ENCODE results near the gene SLC44A5.
"Not testable (repeated sequence)": the region's sequence is repeated elsewhere in the genome, so short reads cannot be mapped to it uniquely, and the experiment has no call there.

Gene SLC44A5

DNA sequence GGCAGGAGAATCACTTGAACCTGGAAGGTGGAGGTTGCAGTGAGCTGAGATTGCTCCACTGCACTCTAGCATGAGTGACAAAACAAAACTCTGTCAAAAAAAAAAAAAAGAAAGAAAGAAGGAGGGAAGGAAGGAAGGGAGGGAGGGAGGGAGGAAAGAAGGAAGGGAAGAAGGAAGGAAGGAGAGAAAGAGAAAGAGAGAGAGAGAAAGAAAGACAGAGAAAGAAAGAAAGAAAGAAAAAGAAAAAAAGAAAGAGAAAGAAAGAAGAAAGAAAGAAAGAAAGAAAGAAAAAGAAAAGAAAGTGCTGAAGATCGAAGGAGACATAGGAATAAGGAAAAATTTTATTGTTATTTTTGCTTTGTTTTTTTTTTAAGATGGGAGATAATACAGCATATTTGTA lies 166.7 kb downstream of the SLC44A5 start:
- DNase-seq = no peak

DNA sequence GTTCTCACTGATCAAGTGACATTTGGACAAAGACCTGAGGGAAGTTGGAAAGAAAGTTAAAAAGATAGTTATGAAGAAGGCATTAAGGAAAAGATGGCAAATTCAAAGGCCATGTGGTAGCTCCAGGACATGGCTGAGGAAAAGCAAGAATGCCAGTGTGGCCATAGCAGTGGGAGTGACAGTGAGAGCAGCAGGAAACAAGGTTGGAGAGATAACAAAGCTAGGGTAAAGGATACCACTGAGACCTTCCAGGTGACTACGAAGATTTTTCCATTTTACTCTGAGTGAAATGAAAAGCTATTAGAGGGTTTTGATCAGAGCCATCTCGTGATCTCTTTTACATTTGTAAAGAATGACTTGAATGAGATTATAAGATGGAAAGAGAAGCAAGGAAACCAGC lies 170.6 kb downstream of the SLC44A5 start:
- no peak for DNase-seq

DNA sequence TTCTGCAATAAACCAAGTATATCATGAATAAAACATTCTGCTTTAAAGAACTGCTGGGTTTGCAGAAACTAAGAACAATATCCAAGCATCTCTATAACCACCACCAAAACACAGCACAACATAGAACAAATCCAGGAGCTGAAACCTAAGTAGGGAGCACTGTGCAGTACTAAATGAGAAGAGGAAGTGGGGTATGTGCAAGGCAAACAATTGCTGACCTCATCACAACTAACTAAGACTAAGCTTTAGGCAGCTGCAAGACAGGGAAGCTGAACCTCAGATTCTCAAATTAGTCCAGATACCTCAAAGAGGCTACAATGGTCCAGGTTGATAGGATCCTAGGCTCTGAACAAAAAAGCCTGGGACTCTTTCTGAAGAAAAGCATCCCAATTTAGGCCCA lies 172.6 kb downstream of the SLC44A5 start:
- no peak for DNase-seq

DNA sequence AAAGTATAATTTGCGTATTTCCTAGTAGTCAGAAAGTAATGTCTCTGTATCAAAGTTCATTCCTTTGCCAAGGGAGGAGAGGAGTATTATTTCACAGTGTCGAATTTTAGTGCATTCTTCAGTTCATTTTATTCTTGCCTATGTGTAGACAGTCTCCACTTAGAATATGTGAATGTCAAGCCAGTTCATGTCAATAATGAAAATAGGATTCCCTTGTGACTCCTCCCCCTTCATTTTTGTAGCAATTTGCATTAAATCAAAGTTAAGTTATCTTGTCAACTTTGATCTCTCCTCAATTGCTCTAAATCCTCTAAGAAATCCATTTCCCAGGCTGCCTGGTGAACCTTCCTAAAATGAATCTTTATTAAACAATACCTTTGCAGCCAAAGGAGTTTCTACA lies 179.1 kb downstream of the SLC44A5 start:
- no peak for DNase-seq

DNA sequence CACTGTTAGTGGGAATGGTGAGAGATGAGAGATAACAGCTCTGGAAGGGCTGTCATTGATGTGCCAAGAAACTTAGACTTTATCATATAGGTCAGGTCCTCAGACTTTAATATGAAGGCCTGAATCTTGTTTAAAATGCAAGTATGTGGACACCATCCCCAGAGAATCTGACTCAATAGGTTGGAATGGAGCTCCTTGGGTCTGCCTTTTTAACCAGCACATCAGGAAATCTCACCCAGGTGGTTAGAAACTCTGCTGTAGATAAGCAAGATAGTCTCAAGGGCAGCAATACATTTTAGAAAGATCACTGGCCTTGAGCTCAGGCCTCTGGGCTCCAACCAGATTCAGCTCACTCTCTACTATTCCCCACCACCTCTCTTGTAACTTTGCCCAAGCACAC lies 180.4 kb downstream of the SLC44A5 start:
- DNase-seq = no peak

DNA sequence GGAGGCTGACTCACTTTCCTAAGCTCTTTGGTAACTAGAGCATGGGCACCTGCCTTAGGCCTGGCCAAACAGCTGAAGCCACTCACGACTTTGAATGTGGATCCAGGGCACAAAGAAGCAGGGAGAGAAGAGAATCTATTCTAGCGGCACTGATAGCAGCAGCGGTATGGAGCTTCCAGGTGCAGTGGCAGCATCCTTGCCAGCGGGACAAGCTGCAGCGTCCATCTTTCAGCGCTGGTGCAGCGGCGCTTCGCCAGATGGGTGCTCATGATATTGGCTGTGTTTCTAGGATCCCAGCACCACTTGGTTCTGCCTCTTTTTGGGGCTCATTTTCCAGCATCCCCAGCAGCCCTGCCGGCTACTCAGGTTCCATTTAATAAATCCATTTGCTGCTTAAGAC lies 184.2 kb downstream of the SLC44A5 start:
- no peak for DNase-seq

DNA sequence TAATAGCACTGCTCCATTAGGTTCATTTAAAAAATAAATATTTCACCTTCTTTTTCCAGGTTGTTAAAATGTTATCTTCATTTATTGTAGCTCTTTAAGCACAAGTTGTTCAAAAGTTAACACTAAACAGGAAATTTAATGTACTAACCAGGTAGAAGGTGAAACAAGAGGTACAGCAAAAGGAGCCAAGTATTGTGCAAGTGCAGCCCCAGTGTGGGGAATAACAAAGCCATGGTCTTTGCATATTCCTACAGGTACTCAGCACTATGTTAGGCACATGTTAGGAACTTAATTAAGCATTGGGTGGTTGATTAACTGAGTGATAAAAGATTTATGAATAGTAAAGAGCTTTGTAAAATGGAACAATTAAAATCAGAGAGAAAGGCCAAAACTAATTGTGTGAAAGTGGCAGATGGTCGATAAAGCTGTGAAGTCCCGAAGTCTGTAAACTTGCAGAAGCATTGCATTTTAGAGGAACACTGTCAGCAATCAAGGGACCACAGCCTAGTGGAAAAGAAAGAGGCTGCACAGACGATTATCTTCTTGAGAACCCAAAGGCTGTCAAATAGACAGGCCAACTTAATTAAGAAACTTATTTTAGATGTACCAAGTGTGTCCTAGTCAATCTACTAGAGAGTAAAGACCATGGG lies 185.8 kb downstream of the SLC44A5 start:
- DNase-seq = no peak

DNA sequence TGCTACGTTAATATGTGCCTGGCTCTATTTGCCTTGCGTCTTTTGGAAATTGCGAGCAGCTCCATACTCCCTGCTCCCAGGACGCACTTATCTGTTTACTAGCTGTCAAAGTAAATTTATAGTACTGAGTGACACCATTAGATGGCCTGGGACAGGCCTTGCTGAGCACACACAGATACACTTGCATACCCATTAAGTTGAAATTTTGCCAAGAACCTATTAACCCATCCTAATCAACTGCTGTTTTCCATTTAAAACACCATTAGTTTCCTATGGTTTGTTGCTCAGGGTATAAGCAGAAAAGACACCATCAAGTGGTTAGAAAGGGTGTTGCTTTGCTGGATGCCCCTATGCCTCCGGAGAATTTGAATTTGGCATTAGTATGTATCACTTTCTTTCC lies 187.3 kb downstream of the SLC44A5 start:
- no peak for DNase-seq

DNA sequence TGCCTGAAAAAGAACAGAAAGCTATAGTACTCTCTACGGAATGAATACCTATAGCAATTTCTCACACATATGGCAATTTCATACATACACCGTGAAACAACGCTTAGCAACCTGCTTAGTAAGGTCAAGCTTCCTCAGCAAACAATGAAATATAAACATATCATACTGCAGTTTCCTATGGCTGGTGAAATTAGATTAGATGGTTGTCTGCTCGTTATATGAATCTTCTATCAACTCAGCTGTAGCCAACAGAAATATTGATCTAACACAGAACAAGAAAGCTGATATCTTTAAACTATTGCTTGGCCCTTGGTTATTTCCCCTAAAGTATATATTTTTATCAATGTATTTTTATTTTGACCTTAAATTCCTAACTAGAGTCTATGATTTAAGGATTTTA lies 187.8 kb downstream of the SLC44A5 start:
- DNase-seq = no peak

DNA sequence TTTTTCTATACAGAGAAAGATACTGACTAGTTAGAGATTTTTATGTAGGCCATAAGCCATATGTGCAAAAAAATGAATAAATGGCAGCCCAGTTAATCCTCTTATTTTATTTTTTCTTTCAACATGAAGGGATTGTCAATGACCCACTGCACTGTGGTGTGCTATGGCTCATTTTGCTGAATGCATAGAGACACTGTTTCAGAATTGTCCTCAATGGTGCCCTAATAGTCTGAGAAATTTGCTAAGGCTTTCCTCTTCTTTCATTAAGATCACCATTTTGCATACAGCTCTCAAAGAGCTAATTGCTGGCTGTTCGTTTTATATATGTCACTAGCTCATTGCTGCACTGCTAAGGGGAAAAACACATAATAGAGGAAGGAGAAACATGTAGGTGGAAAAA lies 189.5 kb downstream of the SLC44A5 start:
- no peak for DNase-seq

DNA sequence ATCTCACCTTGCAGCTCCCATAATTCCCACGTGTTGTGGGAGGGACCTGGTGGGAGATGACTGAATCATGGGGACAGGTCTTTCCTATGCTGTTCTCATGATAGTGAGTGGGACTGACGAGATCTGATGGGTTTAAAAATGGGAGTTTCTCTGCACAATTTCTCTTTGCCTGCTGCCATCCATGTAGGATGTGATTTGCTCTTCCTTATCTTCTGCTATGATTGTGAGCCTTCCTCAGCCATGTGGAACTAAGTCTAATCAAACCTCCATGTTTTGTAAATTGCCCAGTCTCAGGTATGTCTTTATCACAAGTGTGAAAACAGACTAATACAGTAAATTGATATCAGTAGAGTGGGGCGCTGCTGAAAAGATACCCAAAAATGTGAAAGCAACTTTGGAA lies 195.7 kb downstream of the SLC44A5 start:
- no peak for DNase-seq

DNA sequence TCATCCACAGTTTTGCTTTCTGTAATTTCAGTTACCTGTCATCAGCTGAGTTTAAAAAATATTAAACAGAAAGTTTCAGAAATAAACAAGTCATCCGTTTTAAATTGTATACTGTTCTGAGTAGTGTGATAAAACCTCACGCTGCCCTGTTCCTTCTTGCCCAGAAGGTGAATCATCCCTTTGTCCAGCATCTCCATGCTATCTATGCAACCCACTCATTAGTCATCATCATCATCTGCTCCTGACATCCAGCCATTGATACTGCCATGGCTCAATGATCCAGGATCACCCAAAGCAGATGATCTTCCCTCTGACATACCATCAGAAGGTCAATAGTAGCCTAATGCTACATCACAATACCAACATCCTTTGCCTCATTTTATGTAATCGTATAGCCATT lies 198.3 kb downstream of the SLC44A5 start:
- no peak for DNase-seq

DNA sequence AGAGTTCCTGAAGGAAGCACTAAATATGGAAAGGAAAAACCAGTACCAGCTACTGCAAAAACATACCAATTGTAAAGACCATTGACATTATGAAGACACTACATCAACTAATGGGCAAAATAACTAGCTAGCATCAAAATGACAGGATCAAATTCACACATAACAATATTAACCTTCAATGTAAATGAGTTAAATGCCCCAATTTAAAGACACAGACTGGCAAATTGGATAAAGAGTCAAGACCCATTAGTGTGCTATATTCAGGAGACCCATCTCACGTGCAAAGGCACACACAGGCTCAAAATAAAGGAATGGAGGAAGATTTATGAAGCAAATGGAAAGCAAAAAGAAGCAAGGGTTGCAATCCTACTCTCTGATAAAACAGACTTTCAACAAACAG lies 206.2 kb downstream of the SLC44A5 start:
- not testable (repeated sequence) for DNase-seq

DNA sequence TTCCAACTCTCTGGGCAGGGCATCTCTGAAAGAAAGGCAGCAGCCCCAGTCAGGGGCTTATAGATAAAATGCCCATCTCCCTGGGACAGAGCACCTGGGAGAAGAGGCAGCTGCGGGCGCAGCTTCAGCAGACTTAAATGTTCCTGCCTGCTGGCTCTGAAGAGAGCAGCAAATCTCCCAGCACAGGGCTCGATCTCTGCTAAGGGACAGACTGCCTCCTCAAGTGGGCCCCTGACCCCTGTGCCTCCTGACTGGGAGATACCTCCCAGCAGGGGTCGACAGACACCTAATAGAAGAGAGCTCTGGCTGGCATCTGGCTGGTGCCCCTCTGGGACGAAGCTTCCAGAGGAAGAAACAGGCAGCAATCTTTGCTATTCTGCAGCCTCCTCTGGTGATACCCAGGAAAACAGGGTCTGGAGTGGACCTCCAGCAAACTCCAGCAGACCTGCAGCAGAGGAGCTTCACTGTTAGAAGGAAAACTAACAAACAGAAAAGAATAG lies 207.7 kb downstream of the SLC44A5 start:
- not testable (repeated sequence) for DNase-seq

DNA sequence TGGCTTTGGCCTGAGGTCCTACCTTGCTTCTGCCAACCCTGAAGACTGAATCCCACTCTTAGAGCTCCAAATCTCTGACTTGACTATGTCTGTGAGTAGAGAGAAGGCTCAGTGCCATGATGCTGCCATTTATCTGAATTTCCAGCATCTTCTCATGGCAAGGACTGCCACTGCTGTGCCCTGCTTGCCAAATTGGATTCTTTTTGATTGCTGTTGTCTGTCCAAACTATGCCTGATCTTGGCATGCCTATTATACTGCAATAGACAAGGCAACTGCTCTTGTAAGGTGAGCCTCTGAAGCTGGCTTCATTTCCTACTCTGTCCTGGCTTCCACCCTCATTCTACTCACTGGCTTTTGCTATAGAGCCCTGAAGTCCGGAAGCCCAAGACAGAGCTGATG lies 210.2 kb downstream of the SLC44A5 start:
- DNase-seq = no peak

DNA sequence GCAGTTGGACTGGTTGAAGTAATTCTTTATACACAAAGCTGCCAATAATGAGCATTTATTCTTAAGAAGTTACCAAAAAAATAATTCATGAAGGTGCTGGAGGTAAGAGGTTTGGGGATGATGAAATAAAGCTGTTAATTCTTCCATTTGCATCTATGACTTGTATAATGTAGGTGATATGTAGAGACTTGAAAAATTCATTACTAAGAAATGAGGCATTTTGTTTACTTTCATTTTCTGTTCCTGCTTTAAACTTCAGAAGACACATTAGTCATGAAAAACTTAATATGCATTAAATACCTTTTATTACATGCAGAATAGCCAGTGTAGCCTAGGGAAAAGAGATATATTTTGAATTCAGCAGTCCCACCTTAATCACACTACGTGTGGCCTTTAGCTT lies 214.2 kb downstream of the SLC44A5 start:
- no peak for DNase-seq

DNA sequence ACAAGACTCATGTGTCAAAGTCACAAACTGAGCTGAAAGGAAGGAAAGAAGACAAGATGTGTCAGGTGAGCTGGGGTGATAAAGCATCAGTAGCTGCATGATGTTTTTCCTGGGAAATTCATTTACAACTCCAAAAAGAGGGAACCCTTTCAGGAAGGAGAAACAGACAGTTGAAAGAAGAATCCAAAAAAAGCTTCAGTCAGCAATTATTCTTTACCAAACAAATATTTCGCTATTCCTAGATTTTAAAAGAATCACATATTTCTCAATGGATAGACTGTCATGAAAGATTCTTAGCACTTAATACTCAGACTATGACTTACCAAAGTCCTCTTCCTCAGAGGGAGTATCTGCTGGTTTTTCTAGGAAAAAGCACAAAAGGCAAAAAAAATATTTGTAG lies 214.7 kb downstream of the SLC44A5 start:
- no peak for DNase-seq

DNA sequence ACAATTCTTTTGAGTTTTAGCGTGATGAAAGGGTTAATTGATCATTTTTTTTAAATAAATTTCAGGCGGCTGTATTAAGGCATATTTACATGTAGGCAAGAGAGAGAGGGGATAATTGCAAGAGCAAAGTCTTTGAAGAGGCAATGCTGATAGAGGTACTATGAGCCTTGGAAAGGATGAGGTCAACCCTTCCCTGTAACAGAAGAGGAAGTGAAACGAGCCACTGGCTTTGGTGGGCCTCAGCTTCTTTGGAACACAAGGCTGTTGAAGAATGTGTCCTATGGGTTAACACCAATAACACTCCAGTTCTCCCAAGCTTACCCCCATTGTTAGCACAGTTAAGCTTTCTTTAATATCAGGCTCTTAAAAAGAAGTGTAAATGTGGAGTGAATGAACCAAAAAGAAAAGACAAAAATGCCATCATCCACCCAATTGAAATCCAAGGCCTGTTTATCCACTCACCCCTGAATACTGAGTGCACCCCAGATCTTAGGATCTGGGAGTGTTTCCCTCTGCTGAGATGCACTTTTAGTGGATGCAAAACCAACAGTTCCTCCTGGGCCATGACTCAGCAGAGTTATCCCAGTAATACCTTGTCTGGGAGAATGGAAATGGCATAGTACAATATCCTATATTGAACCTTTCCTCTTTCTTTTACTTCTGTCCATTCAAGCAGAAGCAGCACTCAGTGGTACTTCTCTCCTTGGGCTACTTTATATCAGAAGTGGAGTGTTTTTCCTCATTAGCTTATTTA lies 216.4 kb downstream of the SLC44A5 start:
- DNase-seq = no peak

DNA sequence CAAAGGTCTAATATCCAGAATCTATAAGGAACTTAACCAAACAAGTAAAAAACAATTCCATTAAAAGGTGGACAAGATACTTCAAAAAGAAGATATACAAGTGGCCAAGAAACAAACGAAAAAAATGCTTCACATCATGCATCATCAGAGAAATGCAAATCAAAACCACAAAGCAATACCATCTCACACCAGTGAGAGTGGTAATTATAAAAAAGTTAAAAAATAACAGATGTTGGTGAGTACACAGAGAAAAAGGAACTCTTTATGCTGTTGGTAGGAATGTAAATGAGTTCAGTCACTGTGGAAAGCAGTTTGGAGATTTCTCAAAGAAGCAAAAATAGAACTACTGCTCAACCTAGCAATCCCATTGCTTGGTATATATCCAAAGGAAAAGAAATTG lies 218.6 kb downstream of the SLC44A5 start:
- DNase-seq = no peak

DNA sequence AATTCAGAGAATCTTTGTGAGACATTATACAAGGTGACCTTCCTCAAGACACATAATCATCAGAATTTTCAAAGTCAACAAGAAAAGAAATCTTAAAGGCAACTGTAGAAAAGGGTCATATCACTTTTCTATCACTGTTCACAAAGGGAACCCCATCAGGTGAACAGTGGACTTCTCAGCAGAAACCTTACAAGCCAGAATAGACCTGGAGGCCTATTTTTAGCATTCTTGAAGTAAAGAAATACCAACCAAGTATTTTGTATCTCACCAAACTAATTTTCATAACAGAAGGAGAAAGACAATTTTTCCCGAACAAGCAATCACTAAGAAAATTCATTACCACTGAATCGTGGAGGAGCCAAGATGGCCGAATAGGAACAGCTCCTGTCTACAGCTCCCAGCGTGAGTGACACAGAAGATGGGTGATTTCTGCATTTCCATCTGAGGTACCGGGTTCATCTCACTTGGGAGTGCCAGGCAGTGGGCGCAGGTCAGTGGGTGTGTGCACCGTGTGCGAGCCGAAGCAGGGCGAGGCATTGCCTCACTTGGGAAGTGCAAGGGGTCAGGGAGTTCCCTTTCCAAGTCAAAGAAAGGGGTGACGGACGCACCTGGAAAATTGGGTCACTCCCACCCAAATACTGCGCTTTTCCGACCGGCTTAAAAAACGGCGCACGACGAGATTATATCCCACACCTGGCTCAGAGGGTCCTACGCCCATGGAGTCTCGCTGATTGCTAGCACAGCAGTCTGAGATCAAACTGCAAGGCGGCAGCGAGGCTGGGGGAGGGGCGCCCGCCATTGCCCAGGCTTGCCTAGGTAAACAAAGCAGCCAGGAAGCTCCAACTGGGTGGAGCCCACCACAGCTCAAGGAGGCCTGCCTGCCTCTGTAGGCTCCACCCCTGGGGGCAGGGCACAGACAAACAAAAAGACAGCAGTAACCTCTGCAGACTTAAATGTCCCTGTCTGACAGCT lies 235.2 kb downstream of the SLC44A5 start:
- not testable (repeated sequence) for DNase-seq

DNA sequence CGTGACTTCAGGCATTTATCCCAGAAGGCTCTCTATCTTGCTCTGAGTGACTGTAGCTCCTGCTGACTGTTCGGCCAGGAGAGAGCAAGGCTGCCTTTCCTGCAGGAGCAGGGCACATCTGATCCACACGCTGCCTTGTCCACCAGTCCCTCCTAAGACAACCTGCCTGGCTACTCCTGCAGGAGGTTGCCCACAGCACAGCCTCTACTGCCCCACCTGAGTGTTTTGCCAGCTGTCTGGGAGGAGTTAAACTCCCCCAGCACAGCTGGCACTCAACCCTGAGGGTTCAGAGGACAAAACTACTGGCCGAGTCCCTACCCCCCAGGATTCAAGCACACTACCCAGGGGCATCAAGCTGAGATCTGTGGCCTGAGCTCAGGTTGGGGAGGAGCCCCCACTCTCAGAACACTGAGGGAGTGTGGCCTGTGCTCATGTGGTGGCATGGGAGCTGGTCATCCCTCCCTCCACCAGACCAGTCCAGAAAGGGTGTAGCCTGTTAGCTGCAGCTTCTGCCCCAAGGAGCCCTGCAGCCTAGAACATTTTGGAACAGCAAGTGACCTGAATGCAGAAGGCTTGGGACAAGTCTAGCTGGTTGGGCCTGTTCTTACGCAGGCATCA lies 237.3 kb downstream of the SLC44A5 start:
- DNase-seq = no peak

DNA sequence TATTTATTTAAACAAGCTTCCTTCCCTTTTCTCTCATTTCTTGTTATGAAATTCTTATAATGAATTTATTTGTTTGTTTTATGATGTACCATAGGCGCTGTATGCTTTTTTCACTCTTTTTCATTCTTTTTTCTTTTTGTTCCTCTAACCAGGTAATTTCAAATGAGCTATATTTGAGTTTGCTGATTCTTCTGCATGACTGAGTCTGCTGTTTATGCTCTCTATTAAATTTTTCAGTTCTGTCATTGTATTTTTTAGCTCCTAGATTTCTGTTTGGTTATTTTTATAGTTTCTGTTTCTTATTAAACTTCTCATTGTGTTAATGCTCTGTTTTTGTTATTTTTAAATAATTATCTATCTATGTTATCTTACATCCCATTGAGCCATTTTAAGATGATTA lies 244.3 kb downstream of the SLC44A5 start:
- DNase-seq = no peak

DNA sequence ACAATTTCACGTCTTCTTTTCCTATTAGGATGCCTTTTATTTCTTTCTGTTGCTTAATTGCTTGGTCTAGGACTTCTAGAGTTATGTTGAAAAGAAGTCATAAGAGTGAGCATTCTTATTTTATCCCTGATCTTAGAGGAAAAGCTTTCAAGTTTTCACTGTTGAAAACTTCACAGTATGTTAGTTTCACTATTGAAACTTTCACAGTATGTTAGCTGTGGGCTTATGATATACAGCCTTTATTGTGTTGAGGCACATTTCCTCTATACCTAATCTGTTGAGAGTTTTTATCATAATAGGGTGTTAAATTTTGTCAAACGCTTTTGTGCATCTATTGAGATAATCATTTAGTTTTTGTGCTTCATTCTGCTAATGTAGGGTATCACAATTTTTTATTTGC lies 249.7 kb downstream of the SLC44A5 start:
- DNase-seq = no peak
